ENCODE measurements around the gene TMEFF1.
A peak's percentile ranks its signal among the peaks of the same experiment; 100 is the strongest.

Gene TMEFF1

GRCh38 chr9:100578610-100579009 lies 105.7 kb downstream of the TMEFF1 start:
- no peak for FAIRE-seq

- no peak for FAIRE-seq
These were observed 106.7 kb downstream of the TMEFF1 start for GRCh38 chr9:100579665-100580064.

GRCh38 chr9:100580257-100580656 lies 107.3 kb downstream of the TMEFF1 start:
- no peak for FAIRE-seq

- no peak for FAIRE-seq
These were observed 108.1 kb downstream of the TMEFF1 start for GRCh38 chr9:100581081-100581480.

GRCh38 chr9:100581661-100582060 lies 108.7 kb downstream of the TMEFF1 start:
- no peak for FAIRE-seq

- FAIRE-seq: no peak
These were observed 110.3 kb downstream of the TMEFF1 start for GRCh38 chr9:100583014-100583802.

GRCh38 chr9:100584951-100585350 lies 112.0 kb downstream of the TMEFF1 start:
- no peak for FAIRE-seq

GRCh38 chr9:100586093-100586492 lies 113.1 kb downstream of the TMEFF1 start:
- FAIRE-seq: no peak

GRCh38 chr9:100587375-100587774 lies 114.4 kb downstream of the TMEFF1 start:
- FAIRE-seq: no peak

GRCh38 chr9:100589582-100589981 lies 116.6 kb downstream of the TMEFF1 start:
- FAIRE-seq: no peak

GRCh38 chr9:100590481-100590880 lies 117.5 kb downstream of the TMEFF1 start:
- no peak for FAIRE-seq

- no peak for FAIRE-seq
These were observed 118.2 kb downstream of the TMEFF1 start for GRCh38 chr9:100591139-100591538.

GRCh38 chr9:100591639-100592412 lies 118.9 kb downstream of the TMEFF1 start:
- FAIRE-seq: no peak

GRCh38 chr9:100595391-100596199 lies 122.6 kb downstream of the TMEFF1 start:
- FAIRE-seq: no peak

- FAIRE-seq: no peak
These were observed 124.3 kb downstream of the TMEFF1 start for GRCh38 chr9:100597236-100597635.

- FAIRE-seq: no peak
These were observed 125.7 kb downstream of the TMEFF1 start for GRCh38 chr9:100598641-100599145.

- no peak for FAIRE-seq
These were observed 127.7 kb downstream of the TMEFF1 start for GRCh38 chr9:100600521-100601079.

GRCh38 chr9:100601216-100601615 lies 128.3 kb downstream of the TMEFF1 start:
- FAIRE-seq: no peak

GRCh38 chr9:100602342-100602801 lies 129.4 kb downstream of the TMEFF1 start:
- FAIRE-seq: peak; percentile 82

- FAIRE-seq: no peak
These were observed 132.5 kb downstream of the TMEFF1 start for GRCh38 chr9:100605405-100605804.

GRCh38 chr9:100619194-100619593 lies 146.2 kb downstream of the TMEFF1 start:
- no peak for FAIRE-seq

- no peak for FAIRE-seq
These were observed 146.7 kb downstream of the TMEFF1 start for GRCh38 chr9:100619665-100620064.

- no peak for FAIRE-seq
These were observed 151.0 kb downstream of the TMEFF1 start for GRCh38 chr9:100623969-100624368.
